GM21447 (cell line): ENCODE measurements around the gene COL26A1.

Experiments
- ATAC-seq: cut with Tn5 transposase; IDR thresholded peaks from one replicate; pipeline ENCODE4 v1.9.1; 2021; ENCODE audit not compliant: unreplicated experiment

Gene COL26A1

GRCh38 chr7:101532400-101533102 lies 169.9 kb downstream of the COL26A1 start:
- ATAC-seq, result no peak

DNA sequence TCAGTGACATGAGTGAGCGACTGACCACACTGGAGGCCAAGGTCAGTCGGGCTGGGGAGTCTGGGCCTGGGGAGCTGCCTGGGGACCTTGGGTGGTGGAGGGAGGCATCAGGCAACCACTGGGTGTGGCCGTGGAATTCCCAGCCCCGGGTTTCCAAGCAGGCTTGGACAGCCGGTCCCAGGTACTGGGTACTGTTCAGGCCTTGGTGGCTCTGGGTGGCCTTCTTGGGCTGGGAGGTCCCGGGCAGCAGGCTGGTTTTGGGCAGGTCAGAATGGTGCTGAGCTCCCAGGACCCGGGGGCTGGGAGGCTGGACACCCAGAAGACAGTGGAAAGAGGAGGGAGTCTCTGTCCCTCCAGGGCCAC lies 170.4 kb downstream of the COL26A1 start:
- no peak for ATAC-seq

- no peak for ATAC-seq
Measured at GRCh38 chr7:101534015-101534803, 171.5 kb downstream of the COL26A1 start.

DNA sequence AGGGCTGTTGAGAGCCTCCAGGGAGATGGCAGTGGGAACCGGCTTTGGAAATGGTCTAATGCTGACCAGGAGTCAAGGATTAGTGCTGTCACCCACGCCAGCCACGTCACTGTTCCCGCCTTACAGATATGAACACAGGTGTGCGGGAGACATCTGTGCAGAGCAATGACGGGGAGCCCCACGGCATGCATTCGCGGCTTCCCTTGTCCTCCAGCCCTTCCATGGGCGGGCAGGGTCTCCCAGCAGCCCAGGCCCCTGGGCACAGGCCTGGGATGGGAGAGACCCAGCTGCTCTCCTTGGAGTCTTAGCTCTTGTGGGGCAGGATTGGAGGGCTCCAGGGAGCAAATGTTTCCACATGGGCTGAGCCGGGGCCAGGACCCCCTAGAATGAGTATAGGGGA lies 172.2 kb downstream of the COL26A1 start:
- no peak for ATAC-seq

GRCh38 chr7:101535351-101535751 lies 172.7 kb downstream of the COL26A1 start:
- ATAC-seq, result no peak

GRCh38 chr7:101536232-101536631 lies 173.6 kb downstream of the COL26A1 start:
- ATAC-seq, result no peak

GRCh38 chr7:101536668-101537067 lies 174.0 kb downstream of the COL26A1 start:
- ATAC-seq, result no peak

- no peak for ATAC-seq
Measured at GRCh38 chr7:101537205-101537604, 174.5 kb downstream of the COL26A1 start.

DNA sequence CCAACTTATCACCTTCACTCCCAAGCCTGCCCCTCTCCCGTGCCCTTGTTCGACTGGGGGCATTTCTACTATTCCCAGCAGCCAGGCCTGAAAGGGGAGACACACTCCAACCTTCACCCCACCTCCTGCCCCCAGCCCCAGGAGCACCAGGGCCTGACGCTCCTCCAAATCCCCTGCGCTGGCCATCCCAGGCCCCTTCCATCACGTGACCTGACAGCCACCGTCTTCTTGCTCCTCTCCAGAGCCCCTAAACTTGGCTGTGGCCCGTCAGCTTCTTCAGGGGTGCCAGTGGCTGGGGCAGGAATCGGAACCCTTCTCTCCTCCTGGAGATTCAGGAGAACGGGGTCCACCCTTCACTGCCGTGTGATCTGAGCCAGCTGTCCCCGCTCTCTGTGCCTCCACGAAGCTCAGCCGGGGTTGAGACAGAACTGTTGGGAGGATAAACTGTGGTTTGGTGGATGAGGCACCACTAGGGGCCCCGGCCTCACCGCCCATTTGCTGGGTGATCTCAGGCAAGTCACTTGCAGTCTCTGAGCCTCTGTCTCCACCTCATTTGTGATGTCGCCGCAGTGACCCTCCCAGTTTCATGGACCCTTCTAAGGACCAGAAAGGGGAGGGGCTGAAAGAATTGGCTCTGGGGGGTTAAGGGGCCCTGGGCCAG lies 175.4 kb downstream of the COL26A1 start:
- ATAC-seq, result no peak

- ATAC-seq, result no peak
Measured at GRCh38 chr7:101538596-101539459, 176.2 kb downstream of the COL26A1 start.

DNA sequence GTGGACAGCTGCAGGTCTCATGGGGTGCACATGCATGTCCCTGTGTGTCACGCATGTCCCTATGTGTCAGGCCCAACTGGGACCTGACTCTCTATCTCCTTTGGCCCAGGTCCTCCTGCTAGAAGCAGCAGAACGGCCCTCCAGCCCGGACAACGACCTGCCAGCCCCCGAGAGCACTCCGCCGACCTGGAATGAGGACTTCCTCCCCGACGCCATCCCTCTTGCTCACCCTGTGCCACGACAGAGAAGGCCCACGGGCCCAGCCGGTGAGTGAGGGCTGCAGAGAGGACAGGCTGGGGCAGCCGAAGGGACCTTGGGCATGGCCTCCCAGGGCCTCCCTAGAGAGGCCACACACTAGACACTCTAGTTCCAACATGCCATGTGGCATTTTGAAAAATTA lies 177.1 kb downstream of the COL26A1 start:
- no peak for ATAC-seq

DNA sequence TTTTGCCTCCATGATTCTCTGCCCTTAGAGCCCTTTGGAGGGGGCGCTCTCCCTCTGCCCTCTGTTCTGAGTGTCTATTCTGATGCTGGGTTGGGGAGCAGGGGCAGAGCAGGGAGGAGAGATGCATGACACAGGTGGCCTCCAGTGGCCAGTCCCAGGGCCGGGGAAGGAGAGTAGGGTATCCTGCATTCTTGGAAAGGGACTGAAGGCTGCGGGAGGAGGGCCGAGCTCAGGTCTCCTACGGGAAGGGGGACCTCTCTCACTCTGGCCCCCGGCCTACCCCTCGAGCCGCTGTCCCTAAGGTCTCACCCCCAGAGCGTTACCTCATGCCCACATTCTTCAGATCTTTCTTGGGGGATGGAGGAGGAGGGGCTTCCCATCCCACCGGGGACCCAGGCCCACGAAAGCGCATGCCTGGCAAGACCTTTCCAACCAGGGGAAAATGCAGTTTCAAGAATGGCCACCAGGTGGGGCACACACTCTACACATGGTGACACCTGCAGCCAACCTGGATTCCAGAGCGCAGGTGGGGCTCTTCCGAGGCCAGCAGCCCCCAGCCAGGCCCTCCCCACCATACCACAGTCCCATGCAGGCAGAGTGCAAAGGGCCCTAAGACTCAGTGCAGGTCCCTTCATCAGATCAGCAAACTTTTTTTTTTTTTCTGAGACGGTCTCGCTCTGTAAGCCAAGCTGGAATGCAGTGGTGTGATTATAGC lies 180.0 kb downstream of the COL26A1 start:
- ATAC-seq, result no peak

- no peak for ATAC-seq
Measured at GRCh38 chr7:101543242-101543766, 180.6 kb downstream of the COL26A1 start.

- ATAC-seq, result no peak
Measured at GRCh38 chr7:101543846-101544245, 181.2 kb downstream of the COL26A1 start.

- ATAC-seq, result no peak
Measured at GRCh38 chr7:101545441-101546190, 182.9 kb downstream of the COL26A1 start.

DNA sequence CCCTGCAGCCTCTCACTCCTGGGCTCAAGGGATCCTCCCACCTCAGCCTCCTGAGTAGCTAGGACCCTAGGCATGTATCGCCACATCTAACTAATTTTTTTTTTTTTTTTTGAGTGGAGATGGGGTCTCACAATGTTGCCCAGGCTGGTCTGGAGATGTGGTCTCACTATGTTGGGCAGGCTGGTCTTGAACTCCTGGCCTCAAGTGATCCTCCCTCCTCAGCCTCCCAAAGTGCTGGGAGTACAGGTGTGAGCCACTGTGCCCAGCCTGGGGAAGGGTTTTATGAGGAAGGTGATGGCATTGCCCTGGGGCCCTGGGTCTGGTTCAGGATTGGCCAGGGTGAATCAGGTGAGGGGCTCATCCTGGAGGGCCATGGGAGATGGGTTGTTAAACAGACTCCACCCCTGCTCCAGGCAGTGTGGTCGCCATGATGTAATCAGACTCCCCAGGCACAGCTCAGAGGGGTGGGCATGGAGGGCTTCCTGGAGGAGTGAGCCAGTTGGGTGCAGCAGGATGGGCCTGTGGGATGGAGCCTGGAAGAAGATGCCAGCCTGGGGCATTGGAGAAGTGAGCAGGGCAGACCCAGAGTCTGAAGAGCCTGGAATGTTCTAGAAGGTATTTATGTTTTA lies 183.7 kb downstream of the COL26A1 start:
- no peak for ATAC-seq

DNA sequence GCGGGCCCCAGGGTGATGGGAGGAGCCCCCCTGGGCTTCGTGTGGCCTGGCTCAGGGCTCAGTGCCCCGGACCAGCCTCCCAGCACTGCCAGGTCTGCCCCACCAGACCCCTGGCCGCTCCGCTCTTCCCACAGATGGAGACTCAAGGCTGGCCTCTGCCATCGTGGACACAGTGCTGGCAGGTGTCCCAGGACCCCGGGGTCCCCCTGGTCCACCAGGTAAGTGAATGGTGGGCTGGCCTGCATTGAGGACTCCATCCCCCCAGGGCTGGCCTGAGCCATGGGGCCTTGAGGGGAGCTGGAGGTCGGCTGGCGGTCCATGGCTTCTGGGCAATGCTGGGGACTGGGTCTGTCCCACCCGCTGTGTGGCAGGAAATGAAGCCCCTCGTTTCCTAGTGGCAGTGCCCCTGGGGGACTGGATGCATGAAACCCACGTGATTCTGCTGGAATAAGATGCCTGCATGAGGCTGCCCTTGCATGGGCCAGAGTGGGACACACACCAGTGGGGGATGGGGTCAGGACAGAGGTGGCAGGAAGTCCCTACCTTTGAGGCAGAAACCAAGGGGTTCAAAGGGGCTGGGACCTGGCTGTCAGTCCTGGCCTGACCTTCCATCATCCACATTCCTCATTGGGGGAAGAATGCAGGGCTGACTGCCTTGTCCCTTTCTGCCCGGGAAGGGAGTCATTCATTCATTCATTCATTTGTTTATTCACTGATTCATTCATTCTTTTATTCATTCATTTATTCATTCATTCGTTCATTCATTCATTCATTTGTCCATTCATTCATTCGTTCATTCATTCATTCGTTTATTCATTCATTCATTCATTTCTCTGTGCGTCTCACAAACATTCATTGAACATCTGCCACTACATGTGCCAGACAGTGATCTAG lies 184.6 kb downstream of the COL26A1 start:
- no peak for ATAC-seq
